GM12872 (cell line): ENCODE data around the gene GPC6.

ENCODE experiments used
- CTCF ChIP-seq: IDR thresholded peaks from 3 replicates; pipeline ENCODE4 v1.5.1; 2011; ENCODE audit warnings: low read depth, mild to moderate bottlenecking, low read length, moderate library complexity; ENCODE audit not compliant: insufficient read depth

The GPC6 gene

GRCh38 chr13:93673885-93674284 is 447.3 kb downstream of the GPC6 start:
- no peak for TF ChIP-seq CTCF

GRCh38 chr13:93674337-93674755 is 447.7 kb downstream of the GPC6 start:
- TF ChIP-seq CTCF: no peak

GRCh38 chr13:93680329-93680728 is 453.7 kb downstream of the GPC6 start:
- no peak for TF ChIP-seq CTCF

GRCh38 chr13:93685900-93686299 is 459.3 kb downstream of the GPC6 start:
- no peak for TF ChIP-seq CTCF

GRCh38 chr13:93686399-93686798 is 459.8 kb downstream of the GPC6 start:
- no peak for TF ChIP-seq CTCF

GRCh38 chr13:93687261-93687660 is 460.7 kb downstream of the GPC6 start:
- no peak for TF ChIP-seq CTCF

GRCh38 chr13:93689333-93689732 is 462.7 kb downstream of the GPC6 start:
- TF ChIP-seq CTCF: no peak

- TF ChIP-seq CTCF: no peak
These were observed 463.5 kb downstream of the GPC6 start for GRCh38 chr13:93690139-93690538.
